ENCODE results near the gene ABCA1.

Gene ABCA1

GRCh38 chr9:104748359-104749031 lies 179.5 kb downstream of the ABCA1 start:
- DNase-seq (ENCODE audit: low read depth) = no peak

GRCh38 chr9:104747565-104748358 lies 180.2 kb downstream of the ABCA1 start, which contains the start of gene NIPSNAP3A:
TSS of gene NIPSNAP3A (plus strand) at chr9:104747683. CDS start at chr9:104747793, 110 bp downstream.
- DNase-seq (ENCODE audit: low read depth) = peak; percentile 80

- no peak for DNase-seq (ENCODE audit: low read depth)
Observed at GRCh38 chr9:104747245-104747564, 180.8 kb downstream of the ABCA1 start.

DNA sequence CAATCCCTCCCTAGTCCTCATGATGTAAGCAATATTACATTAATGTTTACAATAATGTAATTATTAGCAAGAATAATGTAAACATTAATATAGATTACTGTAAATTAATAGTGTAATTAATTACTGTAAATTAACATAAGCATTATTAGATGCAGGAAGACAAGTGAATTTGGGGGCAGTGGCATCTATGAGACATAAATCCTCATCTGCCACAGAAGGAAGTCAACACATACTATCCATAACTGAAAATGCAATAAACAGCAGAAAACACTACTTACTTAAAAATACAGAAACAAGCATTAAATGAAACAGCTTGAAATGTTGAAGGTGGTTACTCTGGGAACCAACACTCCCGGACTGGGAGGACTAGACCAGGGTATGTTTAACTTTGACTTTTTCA lies 181.2 kb downstream of the ABCA1 start:
- no peak for DNase-seq (ENCODE audit: low read depth)

GRCh38 chr9:104746285-104746684 lies 181.7 kb downstream of the ABCA1 start:
- DNase-seq (ENCODE audit: low read depth) = no peak

DNA sequence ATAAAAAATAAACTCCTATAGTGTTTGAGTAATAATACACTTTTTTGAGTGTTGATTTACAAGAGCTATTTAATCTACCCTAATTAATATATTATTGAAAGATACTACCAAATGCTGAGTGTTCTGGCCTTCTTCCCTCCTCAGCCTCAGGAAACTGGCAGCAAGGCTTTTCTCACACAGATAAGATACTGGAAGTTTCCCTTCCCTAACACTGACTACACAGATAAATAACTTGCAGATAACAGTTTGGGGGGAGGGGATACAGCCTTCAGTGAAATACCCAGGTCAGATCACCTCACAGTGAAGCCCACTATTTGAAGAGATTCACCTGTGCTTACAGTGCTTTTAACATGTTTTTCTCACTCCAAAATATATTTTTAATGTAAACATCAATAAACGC lies 182.1 kb downstream of the ABCA1 start:
- DNase-seq (ENCODE audit: low read depth) = no peak

- DNase-seq (ENCODE audit: low read depth) = no peak
Observed at GRCh38 chr9:104743376-104743985, 184.5 kb downstream of the ABCA1 start.

- no peak for DNase-seq (ENCODE audit: low read depth)
Observed at GRCh38 chr9:104740621-104741020, 187.3 kb downstream of the ABCA1 start.

- no peak for DNase-seq (ENCODE audit: low read depth)
Observed at GRCh38 chr9:104738452-104738851, 189.5 kb downstream of the ABCA1 start.
